Measurements from ENCODE around the gene ASB10.

GRCh38 chr7:151139071-151139790 lies 47.8 kb downstream of the ASB10 start:
- TF ChIP-seq, protein P1, sequence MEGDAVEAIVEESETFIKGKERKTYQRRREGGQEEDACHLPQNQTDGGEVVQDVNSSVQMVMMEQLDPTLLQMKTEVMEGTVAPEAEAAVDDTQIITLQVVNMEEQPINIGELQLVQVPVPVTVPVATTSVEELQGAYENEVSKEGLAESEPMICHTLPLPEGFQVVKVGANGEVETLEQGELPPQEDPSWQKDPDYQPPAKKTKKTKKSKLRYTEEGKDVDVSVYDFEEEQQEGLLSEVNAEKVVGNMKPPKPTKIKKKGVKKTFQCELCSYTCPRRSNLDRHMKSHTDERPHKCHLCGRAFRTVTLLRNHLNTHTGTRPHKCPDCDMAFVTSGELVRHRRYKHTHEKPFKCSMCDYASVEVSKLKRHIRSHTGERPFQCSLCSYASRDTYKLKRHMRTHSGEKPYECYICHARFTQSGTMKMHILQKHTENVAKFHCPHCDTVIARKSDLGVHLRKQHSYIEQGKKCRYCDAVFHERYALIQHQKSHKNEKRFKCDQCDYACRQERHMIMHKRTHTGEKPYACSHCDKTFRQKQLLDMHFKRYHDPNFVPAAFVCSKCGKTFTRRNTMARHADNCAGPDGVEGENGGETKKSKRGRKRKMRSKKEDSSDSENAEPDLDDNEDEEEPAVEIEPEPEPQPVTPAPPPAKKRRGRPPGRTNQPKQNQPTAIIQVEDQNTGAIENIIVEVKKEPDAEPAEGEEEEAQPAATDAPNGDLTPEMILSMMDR (IDR thresholded peaks at IDR 0.05; ENCODE audit: low read depth, low read length) = no peak
- TF ChIP-seq EZH2phosphoT487 (IDR thresholded peaks at IDR 0.05; ENCODE audit: low read depth) = no peak

Data from OCI-LY3 (cell line).